Kidney epithelial cell (primary cell): Measurements from ENCODE around the gene FADS6. TPM values are rescaled to one million over a fixed set of nuclear protein-coding genes. Genes with fewer than 3 reads are reported as not detected.

ENCODE experiments used
- DNase-seq: peaks from one replicate; pipeline ENCODE4 v3.0.0-alpha.2; 2010; ENCODE audit warnings: low read depth
- H3K27me3 ChIP-seq: 2 replicates; pipeline ENCODE4 v1.6.0; 2011; ENCODE audit warnings: low read length; ENCODE audit not compliant: control insufficient read depth, insufficient read depth
- H3K36me3 ChIP-seq: 2 replicates; pipeline ENCODE4 v1.5.1; 2011; ENCODE audit warnings: low read length; ENCODE audit not compliant: control insufficient read depth, insufficient read depth
- H3K4me3 ChIP-seq: 2 replicates; pipeline ENCODE4 v1.5.1; 2011; ENCODE audit warnings: low read depth, mild to moderate bottlenecking, control low read depth, low read length
- CTCF ChIP-seq: IDR thresholded peaks from 2 replicates; pipeline ENCODE4 v1.5.1; 2011; ENCODE audit warnings: mild to moderate bottlenecking, moderate library complexity, low read length, control low read depth, inconsistent platforms; ENCODE audit not compliant: insufficient read depth, poor library complexity, severe bottlenecking
- total RNA-seq: library from RNA; depleted of rRNA; stranded (reverse); fragments of >200 nt; gene quantifications from 2 replicates; pipeline ENCODE4 v1.2.3, GENCODE V29; 2015

Gene FADS6
- total RNA-seq, 1 donor from 2014 or later, result not detected

DNA sequence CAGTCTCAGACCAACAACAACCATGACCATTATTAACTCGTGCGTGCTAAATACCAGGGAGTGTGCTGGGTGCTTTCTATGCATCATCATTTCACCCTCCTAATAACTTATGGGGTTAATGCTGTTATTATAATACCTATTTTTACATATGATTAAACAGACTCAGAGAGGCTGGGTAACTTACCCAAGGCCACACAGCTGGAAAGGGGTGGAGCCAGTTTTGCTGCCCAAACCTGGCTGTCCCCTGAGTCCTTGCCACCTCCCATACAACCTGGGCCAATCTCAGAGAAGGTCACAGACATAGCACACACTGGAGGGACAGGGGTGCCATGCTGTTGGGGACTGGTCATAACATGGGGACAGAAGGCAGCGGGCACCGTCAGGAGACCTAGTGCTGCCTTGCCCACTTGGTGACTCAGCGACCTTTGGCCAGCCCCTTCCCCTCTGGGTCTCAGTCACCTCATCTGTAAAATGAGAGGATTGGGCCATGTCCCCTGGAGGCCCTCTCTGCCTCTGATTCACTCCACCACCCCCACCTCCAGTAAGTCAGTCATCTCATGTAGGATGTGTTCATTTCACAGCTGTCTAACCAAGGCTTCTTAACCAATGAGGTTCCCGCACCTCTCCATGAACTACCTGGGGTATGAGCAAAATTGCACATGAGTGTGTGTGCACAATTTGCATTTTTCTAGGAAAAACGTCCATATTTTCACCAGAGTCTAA lies 11.4 kb upstream of the FADS6 start:
- Histone ChIP-seq H3K36me3 (no peaks in the 10 kb centered on the region), H3K4me3 (no peak overlapping the region), H3K27me3 (peaks cover 4% of the 10 kb centered on the region)
- no peak for DNase-seq
- TF ChIP-seq CTCF, result no peak

- no peak overlapping the region for H3K4me3 ChIP-seq
- no peak for DNase-seq
- TF ChIP-seq CTCF, result no peak
Measured at GRCh38 chr17:74903671-74904070, 10.2 kb upstream of the FADS6 start.

GRCh38 chr17:74903034-74903433 lies 9.6 kb upstream of the FADS6 start:
- no peak for DNase-seq
- H3K27me3 ChIP-seq, result peaks cover 4% of the 10 kb centered on the region
- no peak overlapping the region for H3K4me3 ChIP-seq
- no peak for TF ChIP-seq CTCF
- no peaks in the 10 kb centered on the region for H3K36me3 ChIP-seq

More at GRCh38 chr17:74903671-74904070, 10.2 kb upstream of the FADS6 start:
- H3K27me3 ChIP-seq, result peaks cover 4% of the 10 kb centered on the region
- no peaks in the 10 kb centered on the region for H3K36me3 ChIP-seq

- no peak for DNase-seq
- no peak overlapping the region for H3K4me3 ChIP-seq
- peaks cover 5% of the 10 kb centered on the region for H3K27me3 ChIP-seq
Measured at GRCh38 chr17:74901353-74902135, 8.1 kb upstream of the FADS6 start.

GRCh38 chr17:74900208-74900607 lies 6.8 kb upstream of the FADS6 start:
- Histone ChIP-seq H3K4me3 (no peak overlapping the region), H3K27me3 (peaks cover 8% of the 10 kb centered on the region), H3K36me3 (no peaks in the 10 kb centered on the region)
- TF ChIP-seq CTCF, result no peak
- DNase-seq, result no peak

More at GRCh38 chr17:74901353-74902135, 8.1 kb upstream of the FADS6 start:
- H3K36me3 ChIP-seq, result no peaks in the 10 kb centered on the region
- TF ChIP-seq CTCF, result no peak
